GM21447 (cell line): ENCODE results near the gene CNOT10.
"Not testable (repeated sequence)": the region's sequence is repeated elsewhere in the genome, so short reads cannot be mapped to it uniquely, and the experiment has no call there.

Experiments
- ATAC-seq: cut with Tn5 transposase; IDR thresholded peaks from one replicate; pipeline ENCODE4 v1.9.1; 2021; ENCODE audit not compliant: unreplicated experiment

CNOT10 gene

GRCh38 chr3:32685543-32686185 is 676 bp downstream of the CNOT10 start:
- ATAC-seq = peak; percentile 9

GRCh38 chr3:32686713-32687112 is 1.7 kb downstream of the CNOT10 start:
- no peak for ATAC-seq

- no peak for ATAC-seq
Observed at GRCh38 chr3:32691847-32692246, 6.9 kb downstream of the CNOT10 start.

DNA sequence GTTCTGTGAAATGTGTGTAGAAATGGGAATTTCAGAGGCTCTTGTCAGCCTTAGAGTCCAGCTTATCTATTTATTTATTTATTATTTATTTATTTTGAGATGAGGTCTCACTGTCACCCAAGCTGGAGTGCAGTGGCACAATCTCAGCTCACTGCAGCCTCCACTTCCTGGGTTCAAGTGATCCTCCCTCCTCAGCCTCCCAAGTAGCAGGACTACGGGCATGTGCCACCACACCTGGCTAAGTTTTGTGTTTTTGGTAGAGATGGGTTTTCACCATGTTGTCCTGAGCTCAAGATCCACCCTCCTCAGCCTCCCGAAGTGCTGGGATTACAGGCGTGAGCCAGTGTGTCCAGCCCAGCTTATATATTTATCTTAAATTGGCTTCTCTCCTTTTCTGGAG is 11.5 kb downstream of the CNOT10 start:
- ATAC-seq = no peak

GRCh38 chr3:32698506-32698905 is 13.5 kb downstream of the CNOT10 start:
- no peak for ATAC-seq

DNA sequence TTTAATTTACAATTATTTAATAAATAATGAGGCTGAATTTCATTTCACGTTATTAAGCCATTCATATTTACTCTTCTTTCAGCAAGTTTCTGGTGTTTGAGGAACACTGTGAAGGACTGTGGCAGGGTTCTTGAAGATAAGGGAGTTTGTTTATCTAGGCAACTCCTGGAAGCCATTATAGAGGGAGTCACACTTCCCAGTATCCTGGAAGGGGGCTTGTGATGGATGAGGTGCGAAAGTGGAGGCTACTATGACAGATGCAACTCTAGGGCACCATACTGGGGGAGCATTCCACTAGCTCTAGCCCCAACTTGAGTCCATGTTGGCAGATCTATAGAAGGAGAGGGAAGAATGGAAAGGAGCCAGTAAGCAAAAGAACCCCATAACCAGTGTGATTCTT is 14.4 kb downstream of the CNOT10 start:
- no peak for ATAC-seq

DNA sequence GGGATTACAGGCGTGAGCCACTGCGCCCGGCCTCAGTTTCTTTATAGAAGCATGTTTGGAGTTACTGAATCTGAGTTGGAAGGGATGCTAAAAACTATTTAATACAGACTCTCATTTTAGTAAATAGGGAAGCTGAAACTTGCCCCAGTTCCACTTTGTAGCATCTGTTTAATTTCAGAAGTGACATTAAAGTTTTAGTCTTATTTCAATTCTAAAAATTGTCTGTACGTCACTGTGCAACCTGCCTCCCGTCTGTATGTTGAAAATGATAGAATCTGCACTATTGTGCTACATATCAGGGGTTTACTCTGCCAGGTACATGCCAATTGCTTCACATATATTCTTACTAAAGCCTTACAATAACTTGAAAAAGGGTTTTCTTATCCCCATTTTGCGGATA is 15.3 kb downstream of the CNOT10 start:
- no peak for ATAC-seq

GRCh38 chr3:32703491-32703972 is 18.5 kb downstream of the CNOT10 start:
- no peak for ATAC-seq

DNA sequence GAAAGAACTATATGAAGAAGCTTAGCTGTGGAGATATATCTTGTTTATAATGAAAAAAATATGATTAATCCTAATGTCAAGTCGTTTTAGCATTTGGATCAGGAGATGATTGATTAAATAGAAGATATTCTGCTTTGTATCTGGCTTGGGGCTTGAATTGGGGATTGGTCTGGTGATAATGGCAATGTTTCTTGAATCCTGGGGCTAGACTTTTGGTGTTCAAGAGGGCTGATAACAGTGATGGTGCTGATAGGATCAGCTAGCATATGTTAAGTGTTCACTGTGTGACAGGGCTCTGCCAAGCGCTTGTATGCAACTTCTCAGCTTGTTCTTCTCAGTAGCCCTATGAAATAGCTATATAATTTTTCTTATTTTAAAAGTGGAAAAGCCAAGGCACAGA is 20.2 kb downstream of the CNOT10 start:
- no peak for ATAC-seq

GRCh38 chr3:32706348-32707025 is 21.5 kb downstream of the CNOT10 start:
- ATAC-seq = no peak

DNA sequence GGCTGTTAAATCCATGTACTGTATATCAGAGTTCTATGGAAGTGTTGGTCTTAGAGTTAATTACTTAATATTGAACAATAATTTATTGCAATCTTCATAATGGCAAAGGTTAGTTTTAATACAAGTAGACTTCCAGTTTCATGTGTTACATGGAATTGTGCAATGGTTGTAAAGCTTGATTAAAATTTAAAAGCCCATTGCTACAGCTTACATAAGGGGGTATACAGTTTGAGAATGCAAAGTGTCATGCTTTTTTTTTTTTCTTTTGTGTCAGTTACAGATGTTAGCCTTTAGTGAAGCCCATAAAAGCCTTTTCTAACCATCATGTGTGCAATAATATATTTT is 22.0 kb downstream of the CNOT10 start:
- ATAC-seq = no peak

GRCh38 chr3:32708672-32709283 is 23.8 kb downstream of the CNOT10 start:
- ATAC-seq = no peak

GRCh38 chr3:32709346-32709745 is 24.4 kb downstream of the CNOT10 start:
- no peak for ATAC-seq

DNA sequence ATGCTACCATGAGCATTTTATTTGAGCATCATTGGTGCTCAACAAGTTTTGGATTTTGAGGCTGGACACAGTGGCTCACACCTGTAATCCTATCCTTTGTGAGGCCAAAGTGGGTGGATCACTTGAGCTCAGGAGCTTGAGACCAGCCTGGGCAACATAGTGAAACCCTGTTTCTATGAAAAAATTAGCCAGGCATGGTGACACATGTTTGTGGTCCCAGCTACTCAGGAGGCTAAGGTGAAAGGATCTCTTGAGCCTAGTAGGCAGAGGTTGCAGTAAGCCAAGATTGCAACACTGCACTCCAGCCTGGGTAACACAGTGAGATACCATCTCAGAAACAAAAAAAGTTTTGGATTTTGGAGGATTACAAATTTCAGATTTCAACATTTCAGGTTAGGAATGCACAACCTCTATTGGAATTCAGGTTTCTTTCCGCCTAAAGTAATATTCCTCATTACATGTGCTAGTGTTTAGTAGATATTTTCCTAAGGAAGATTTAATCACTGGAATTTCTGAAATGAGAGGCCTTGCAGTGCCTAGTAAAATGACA is 27.6 kb downstream of the CNOT10 start:
- no peak for ATAC-seq

GRCh38 chr3:32713181-32713580 is 28.2 kb downstream of the CNOT10 start:
- ATAC-seq = no peak

- no peak for ATAC-seq
Observed at GRCh38 chr3:32719335-32719734, 34.3 kb downstream of the CNOT10 start.

DNA sequence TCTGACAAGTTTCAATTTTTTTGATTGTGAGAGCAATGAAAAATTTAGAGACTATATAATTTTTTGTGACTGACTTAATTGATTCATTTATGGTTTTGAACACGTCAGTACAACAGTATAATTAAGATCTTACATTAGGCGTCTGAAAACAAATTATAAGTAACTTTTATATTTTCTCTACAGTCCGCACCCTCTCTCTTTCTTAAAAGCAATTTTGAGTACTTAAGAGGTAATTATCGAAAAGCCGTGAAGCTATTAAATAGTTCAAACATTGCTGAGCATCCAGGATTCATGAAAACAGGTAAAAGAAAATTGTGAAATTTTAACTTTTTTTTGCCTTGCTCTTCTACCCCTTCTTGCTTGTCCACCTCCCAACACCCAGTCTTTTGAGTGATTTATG is 34.9 kb downstream of the CNOT10 start:
- no peak for ATAC-seq

DNA sequence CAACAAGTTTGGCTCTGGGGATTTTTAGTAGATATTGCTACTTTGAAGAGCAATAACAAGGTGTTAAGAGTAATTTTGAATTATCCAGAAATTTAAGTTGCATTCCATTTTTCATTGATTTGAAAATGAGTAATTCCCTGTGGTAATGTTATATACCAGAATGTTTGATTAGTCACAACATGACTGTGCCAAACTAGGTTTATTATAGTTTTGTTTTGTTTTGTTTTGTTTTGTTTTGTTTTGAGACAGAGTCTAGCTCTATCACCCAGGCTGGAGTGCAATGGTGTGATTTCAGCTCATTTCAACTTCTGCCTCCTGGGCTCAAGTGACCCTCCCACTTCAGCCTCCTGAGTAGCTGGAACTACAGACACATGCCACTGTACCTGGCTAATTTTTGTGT is 40.7 kb downstream of the CNOT10 start:
- no peak for ATAC-seq

- ATAC-seq = no peak
Observed at GRCh38 chr3:32733631-32734229, 48.7 kb downstream of the CNOT10 start.

DNA sequence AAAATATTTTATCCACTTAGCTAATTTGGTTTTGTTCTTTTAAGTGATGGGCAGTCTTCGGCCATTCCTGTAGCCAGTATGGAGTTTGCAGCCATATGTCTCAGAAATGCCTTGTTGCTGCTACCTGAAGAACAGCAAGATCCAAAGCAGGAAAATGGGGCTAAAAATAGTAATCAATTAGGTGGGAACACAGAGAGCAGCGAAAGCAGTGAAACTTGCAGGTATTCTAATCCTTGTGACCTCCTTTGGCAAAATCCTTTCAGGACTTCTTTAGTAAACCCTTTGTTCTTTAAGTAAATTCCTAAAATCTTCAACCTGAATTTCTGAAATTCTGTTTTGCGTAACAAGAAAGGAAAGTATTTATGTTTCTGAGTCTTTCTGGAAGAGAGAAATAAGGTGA is 49.8 kb downstream of the CNOT10 start:
- no peak for ATAC-seq

- ATAC-seq = not testable (repeated sequence)
Observed at GRCh38 chr3:32743470-32743869, 58.5 kb downstream of the CNOT10 start.

- ATAC-seq = no peak
Observed at GRCh38 chr3:32743934-32744333, 58.9 kb downstream of the CNOT10 start.
